Measurements from ENCODE around the gene GAGE13. TPM values are rescaled to one million over a fixed set of nuclear protein-coding genes. Genes with fewer than 3 reads are reported as not detected.
"Not testable (repeated sequence)": the region's sequence is repeated elsewhere in the genome, so short reads cannot be mapped to it uniquely, and the experiment has no call there.

GAGE13 gene
- total RNA-seq, 2 donors from 2014 or later, result not detected

- Histone ChIP-seq H3K27me3 (ENCODE audit: control insufficient read depth, insufficient read depth, low read length, poor library complexity, severe bottlenecking) (no peaks in the 10 kb centered on the region), H3K4me1 (ENCODE audit: control insufficient read depth, insufficient read depth, low read length) (no peaks in the 10 kb centered on the region), H3K9me3 (ENCODE audit: control insufficient read depth, low read length) (no peaks in the 10 kb centered on the region), H3K36me3 (ENCODE audit: control insufficient read depth, insufficient read depth, low read length) (no peaks in the 10 kb centered on the region), H3K27ac (ENCODE audit: low read depth, low read length) (no peak overlapping the region), H3K9ac (ENCODE audit: extremely low read depth, low read length, poor library complexity, severe bottlenecking) (no peak overlapping the region), H3K4me3 (ENCODE audit: low read length) (no peak overlapping the region)
- 78 to 100% methylated on average over 1 to 2 of the region's 2 CpGs for WGBS, 2 experiments (ENCODE audit: insufficient coverage in 1 of 2, insufficient read length in 1 of 2)
- TF ChIP-seq CTCF (conservative IDR thresholded peaks at IDR 0.05), result no peak
- H3K4me3 Mint-ChIP-seq, result no peak overlapping the region
- H3K36me3 Mint-ChIP-seq (ENCODE audit: low read depth), result no peaks in the 10 kb centered on the region
- H3K9me3 Mint-ChIP-seq, result peaks cover 53% of the 10 kb centered on the region
- no peak for DNase-seq
- peaks cover 2% of the 10 kb centered on the region for H3K4me1 Mint-ChIP-seq
- no peak overlapping the region for H3K27ac Mint-ChIP-seq
- no peaks in the 10 kb centered on the region for H3K27me3 Mint-ChIP-seq (ENCODE audit: insufficient read depth)
Measured at GRCh38 chrX:49312176-49312575, 19.2 kb upstream of the GAGE13 start.

- 84% methylated on average over 4 of the region's 4 CpGs; no CpG with 5 or more reads in 1 of the 2 experiments for WGBS, 2 experiments (ENCODE audit: insufficient coverage in 1 of 2, insufficient read length in 1 of 2)
- no peaks in the 10 kb centered on the region for H3K9me3 ChIP-seq (ENCODE audit: control insufficient read depth, low read length)
- Mint-ChIP-seq H3K4me3 (no peak overlapping the region), H3K27me3 (ENCODE audit: insufficient read depth) (no peaks in the 10 kb centered on the region), H3K36me3 (ENCODE audit: low read depth) (no peaks in the 10 kb centered on the region), H3K27ac (no peak overlapping the region), H3K9me3 (peaks cover 35% of the 10 kb centered on the region), H3K4me1 (no peaks in the 10 kb centered on the region)
- no peaks in the 10 kb centered on the region for H3K27me3 ChIP-seq (ENCODE audit: control insufficient read depth, insufficient read depth, low read length, poor library complexity, severe bottlenecking)
- no peak for TF ChIP-seq CTCF (conservative IDR thresholded peaks at IDR 0.05)
- no peak overlapping the region for H3K9ac ChIP-seq (ENCODE audit: extremely low read depth, low read length, poor library complexity, severe bottlenecking)
- H3K36me3 ChIP-seq (ENCODE audit: control insufficient read depth, insufficient read depth, low read length), result no peaks in the 10 kb centered on the region
- H3K27ac ChIP-seq (ENCODE audit: low read depth, low read length), result no peak overlapping the region
- H3K4me3 ChIP-seq (ENCODE audit: low read length), result no peak overlapping the region
- DNase-seq, result no peak
- no peaks in the 10 kb centered on the region for H3K4me1 ChIP-seq (ENCODE audit: control insufficient read depth, insufficient read depth, low read length)
Measured at GRCh38 chrX:49316085-49316484, 15.3 kb upstream of the GAGE13 start.

- not testable (repeated sequence) for H3K4me3 ChIP-seq (ENCODE audit: low read length); H3K4me1 ChIP-seq (ENCODE audit: control insufficient read depth, insufficient read depth, low read length); DNase-seq; H3K9me3 Mint-ChIP-seq; H3K9ac ChIP-seq (ENCODE audit: extremely low read depth, low read length, poor library complexity, severe bottlenecking); H3K27me3 Mint-ChIP-seq (ENCODE audit: insufficient read depth); H3K36me3 ChIP-seq (ENCODE audit: control insufficient read depth, insufficient read depth, low read length); H3K4me1 Mint-ChIP-seq; H3K27me3 ChIP-seq (ENCODE audit: control insufficient read depth, insufficient read depth, low read length, poor library complexity, severe bottlenecking); H3K27ac Mint-ChIP-seq; H3K36me3 Mint-ChIP-seq (ENCODE audit: low read depth); H3K4me3 Mint-ChIP-seq; H3K9me3 ChIP-seq (ENCODE audit: control insufficient read depth, low read length); H3K27ac ChIP-seq (ENCODE audit: low read depth, low read length)
- WGBS, 2 experiments (ENCODE audit: insufficient coverage in 1 of 2, insufficient read length in 1 of 2), result no CpG with 5 or more reads among the region's 16 CpGs
Measured at GRCh38 chrX:49321737-49322136, 9.6 kb upstream of the GAGE13 start, which contains the start of gene GAGE12J. TSS of gene GAGE12J (plus strand) at chrX:49322037. CDS start at chrX:49323194, 1,157 bp downstream.

GRCh38 chrX:49322266-49322665 lies 9.1 kb upstream of the GAGE13 start:
- H3K4me3 ChIP-seq (ENCODE audit: low read length); H3K27me3 Mint-ChIP-seq (ENCODE audit: insufficient read depth); H3K27me3 ChIP-seq (ENCODE audit: control insufficient read depth, insufficient read depth, low read length, poor library complexity, severe bottlenecking); H3K9me3 Mint-ChIP-seq; H3K4me3 Mint-ChIP-seq; H3K9me3 ChIP-seq (ENCODE audit: control insufficient read depth, low read length); H3K4me1 Mint-ChIP-seq; H3K27ac ChIP-seq (ENCODE audit: low read depth, low read length); H3K4me1 ChIP-seq (ENCODE audit: control insufficient read depth, insufficient read depth, low read length); H3K9ac ChIP-seq (ENCODE audit: extremely low read depth, low read length, poor library complexity, severe bottlenecking); H3K36me3 ChIP-seq (ENCODE audit: control insufficient read depth, insufficient read depth, low read length); H3K27ac Mint-ChIP-seq; DNase-seq; H3K36me3 Mint-ChIP-seq (ENCODE audit: low read depth): not testable (repeated sequence)
- WGBS, 2 experiments (ENCODE audit: insufficient coverage in 1 of 2, insufficient read length in 1 of 2), result 100% methylated on average over 3 of the region's 27 CpGs; no CpG with 5 or more reads in 1 of the 2 experiments

- not testable (repeated sequence) for H3K27me3 Mint-ChIP-seq (ENCODE audit: insufficient read depth); H3K36me3 Mint-ChIP-seq (ENCODE audit: low read depth); H3K4me1 Mint-ChIP-seq; H3K36me3 ChIP-seq (ENCODE audit: control insufficient read depth, insufficient read depth, low read length); H3K27me3 ChIP-seq (ENCODE audit: control insufficient read depth, insufficient read depth, low read length, poor library complexity, severe bottlenecking); H3K9me3 Mint-ChIP-seq; DNase-seq; H3K9ac ChIP-seq (ENCODE audit: extremely low read depth, low read length, poor library complexity, severe bottlenecking); H3K27ac Mint-ChIP-seq; H3K4me3 Mint-ChIP-seq; H3K4me3 ChIP-seq (ENCODE audit: low read length); H3K27ac ChIP-seq (ENCODE audit: low read depth, low read length); H3K4me1 ChIP-seq (ENCODE audit: control insufficient read depth, insufficient read depth, low read length); H3K9me3 ChIP-seq (ENCODE audit: control insufficient read depth, low read length)
- no CpG with 5 or more reads among the region's 7 CpGs for WGBS, 2 experiments (ENCODE audit: insufficient coverage in 1 of 2, insufficient read length in 1 of 2)
Measured at GRCh38 chrX:49323735-49324134, 7.6 kb upstream of the GAGE13 start.

GRCh38 chrX:49330421-49330820 lies 961 bp upstream of the GAGE13 start:
- H3K27me3 Mint-ChIP-seq (ENCODE audit: insufficient read depth); H3K4me3 Mint-ChIP-seq; H3K36me3 ChIP-seq (ENCODE audit: control insufficient read depth, insufficient read depth, low read length); H3K4me3 ChIP-seq (ENCODE audit: low read length); H3K27ac Mint-ChIP-seq; H3K4me1 ChIP-seq (ENCODE audit: control insufficient read depth, insufficient read depth, low read length); H3K27ac ChIP-seq (ENCODE audit: low read depth, low read length); H3K27me3 ChIP-seq (ENCODE audit: control insufficient read depth, insufficient read depth, low read length, poor library complexity, severe bottlenecking); H3K9me3 Mint-ChIP-seq; H3K36me3 Mint-ChIP-seq (ENCODE audit: low read depth); H3K9me3 ChIP-seq (ENCODE audit: control insufficient read depth, low read length); DNase-seq; H3K9ac ChIP-seq (ENCODE audit: extremely low read depth, low read length, poor library complexity, severe bottlenecking); H3K4me1 Mint-ChIP-seq: not testable (repeated sequence)
- WGBS, 2 experiments (ENCODE audit: insufficient coverage in 1 of 2, insufficient read length in 1 of 2), result no CpG with 5 or more reads among the region's 11 CpGs

Data from endodermal cell (in vitro differentiated cells).